HCT116 (cell line): ENCODE measurements around the gene ABCA5.

ENCODE experiments used
- CEBPB ChIP-seq: IDR thresholded peaks from 2 replicates; pipeline ENCODE4 v1.6.1; 2012; ENCODE audit warnings: low read depth
- EZH2phosphoT487 ChIP-seq: fragments of 200-600 bp; IDR thresholded peaks from 2 replicates; pipeline ENCODE4 v1.6.1; 2018; ENCODE audit warnings: antibody characterized with exemption, borderline replicate concordance
- FOSL1 ChIP-seq: IDR thresholded peaks from 2 replicates; pipeline ENCODE4 v1.6.1; 2012; ENCODE audit warnings: low read depth
- JUND ChIP-seq: IDR thresholded peaks from 2 replicates; pipeline ENCODE4 v1.6.1; 2012
- POLR2A ChIP-seq: IDR thresholded peaks from 2 replicates; pipeline ENCODE4 v1.7.0; 2011; ENCODE audit warnings: borderline replicate concordance; ENCODE audit not compliant: insufficient read depth, insufficient read length; ENCODE audit errors: extremely low read depth
- POLR2AphosphoS5 ChIP-seq: IDR thresholded peaks from 2 replicates; pipeline ENCODE4 v1.6.1; 2011; ENCODE audit warnings: mild to moderate bottlenecking, low read depth, low read length, moderate library complexity
- SIN3A ChIP-seq: IDR thresholded peaks from 2 replicates; pipeline ENCODE4 v1.6.1; 2012; ENCODE audit warnings: low read depth
- YY1 ChIP-seq: IDR thresholded peaks from 2 replicates; pipeline ENCODE4 v1.6.1; 2011; ENCODE audit warnings: low read length, low read depth, moderate library complexity, mild to moderate bottlenecking; ENCODE audit not compliant: insufficient replicate concordance; ENCODE audit errors: extremely low read depth
- ZNF274 ChIP-seq: fragments of 200-500 bp; sonication (Bioruptor generic); IDR thresholded peaks from 2 replicates; pipeline ENCODE4 v1.6.1; 2014; ENCODE audit warnings: mild to moderate bottlenecking, low read depth, low read length, inconsistent platforms
- TF ChIP-seq, protein P1 (sequence below), 3 experiments: fragments of 200-600 bp in 1 of 3; sonication (generic) in 1 of 3; IDR thresholded peaks in 2 of 3; conservative IDR thresholded peaks in 1 of 3; 2 replicates each; pipeline ENCODE4 v1.5.1; 2012 to 2017; ENCODE audit warnings: low read depth in 2 of 3, low read length in 2 of 3, antibody characterized with exemption in 1 of 3, borderline replicate concordance in 1 of 3, control low read depth in 1 of 3, mild to moderate bottlenecking in 1 of 3, mixed read lengths in 1 of 3, mixed run types in 1 of 3, moderate library complexity in 1 of 3; ENCODE audit not compliant: insufficient read depth in 1 of 3
- TF ChIP-seq, protein P2 (sequence below): IDR thresholded peaks from 2 replicates; pipeline ENCODE4 v1.6.1; 2012
- TF ChIP-seq, protein P3 (sequence below): IDR thresholded peaks from 2 replicates; pipeline ENCODE4 v1.6.1; 2011; ENCODE audit warnings: mild to moderate bottlenecking, low read length, moderate library complexity; ENCODE audit not compliant: insufficient replicate concordance; ENCODE audit errors: extremely low read depth
- TF ChIP-seq, protein P4 (sequence below): IDR thresholded peaks from 2 replicates; pipeline ENCODE4 v1.6.1; 2012; ENCODE audit warnings: low read depth

DNA sequence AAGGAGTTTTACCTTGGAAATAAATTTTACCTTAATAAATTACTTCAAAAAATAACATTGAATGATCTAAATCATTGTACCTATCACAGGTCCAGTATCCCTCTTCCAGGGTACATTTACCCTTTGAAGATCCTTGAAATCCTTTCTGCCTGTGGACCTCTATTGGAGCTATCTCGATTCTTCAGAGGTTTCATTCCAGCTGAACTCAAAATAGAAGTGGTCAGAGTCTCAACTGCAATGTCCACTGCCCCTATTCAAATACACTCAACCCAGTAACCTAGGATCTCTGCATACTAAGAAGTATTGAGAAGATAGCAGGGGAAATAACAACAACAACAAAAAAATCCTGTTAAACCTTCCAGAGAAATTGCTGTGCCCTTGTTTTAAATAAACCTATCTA, 9.3 kb downstream of the ABCA5 start:
- TF ChIP-seq, protein P1, sequence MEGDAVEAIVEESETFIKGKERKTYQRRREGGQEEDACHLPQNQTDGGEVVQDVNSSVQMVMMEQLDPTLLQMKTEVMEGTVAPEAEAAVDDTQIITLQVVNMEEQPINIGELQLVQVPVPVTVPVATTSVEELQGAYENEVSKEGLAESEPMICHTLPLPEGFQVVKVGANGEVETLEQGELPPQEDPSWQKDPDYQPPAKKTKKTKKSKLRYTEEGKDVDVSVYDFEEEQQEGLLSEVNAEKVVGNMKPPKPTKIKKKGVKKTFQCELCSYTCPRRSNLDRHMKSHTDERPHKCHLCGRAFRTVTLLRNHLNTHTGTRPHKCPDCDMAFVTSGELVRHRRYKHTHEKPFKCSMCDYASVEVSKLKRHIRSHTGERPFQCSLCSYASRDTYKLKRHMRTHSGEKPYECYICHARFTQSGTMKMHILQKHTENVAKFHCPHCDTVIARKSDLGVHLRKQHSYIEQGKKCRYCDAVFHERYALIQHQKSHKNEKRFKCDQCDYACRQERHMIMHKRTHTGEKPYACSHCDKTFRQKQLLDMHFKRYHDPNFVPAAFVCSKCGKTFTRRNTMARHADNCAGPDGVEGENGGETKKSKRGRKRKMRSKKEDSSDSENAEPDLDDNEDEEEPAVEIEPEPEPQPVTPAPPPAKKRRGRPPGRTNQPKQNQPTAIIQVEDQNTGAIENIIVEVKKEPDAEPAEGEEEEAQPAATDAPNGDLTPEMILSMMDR (IDR thresholded peaks at IDR 0.05 in 2 of 3, conservative IDR thresholded peaks at IDR 0.05 in 1 of 3; ENCODE audit: borderline replicate concordance in 1 of 3, insufficient read depth in 1 of 3, low read depth in 2 of 3, low read length in 2 of 3), result no peak
- TF ChIP-seq JUND, result no peak
- TF ChIP-seq, protein P2, sequence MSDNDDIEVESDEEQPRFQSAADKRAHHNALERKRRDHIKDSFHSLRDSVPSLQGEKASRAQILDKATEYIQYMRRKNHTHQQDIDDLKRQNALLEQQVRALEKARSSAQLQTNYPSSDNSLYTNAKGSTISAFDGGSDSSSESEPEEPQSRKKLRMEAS, result no peak
- no peak for TF ChIP-seq FOSL1
- no peak for TF ChIP-seq POLR2AphosphoS5
- no peak for TF ChIP-seq SIN3A
- no peak for TF ChIP-seq EZH2phosphoT487
- no peak for TF ChIP-seq POLR2A
- TF ChIP-seq YY1, result no peak
- TF ChIP-seq, protein P3, sequence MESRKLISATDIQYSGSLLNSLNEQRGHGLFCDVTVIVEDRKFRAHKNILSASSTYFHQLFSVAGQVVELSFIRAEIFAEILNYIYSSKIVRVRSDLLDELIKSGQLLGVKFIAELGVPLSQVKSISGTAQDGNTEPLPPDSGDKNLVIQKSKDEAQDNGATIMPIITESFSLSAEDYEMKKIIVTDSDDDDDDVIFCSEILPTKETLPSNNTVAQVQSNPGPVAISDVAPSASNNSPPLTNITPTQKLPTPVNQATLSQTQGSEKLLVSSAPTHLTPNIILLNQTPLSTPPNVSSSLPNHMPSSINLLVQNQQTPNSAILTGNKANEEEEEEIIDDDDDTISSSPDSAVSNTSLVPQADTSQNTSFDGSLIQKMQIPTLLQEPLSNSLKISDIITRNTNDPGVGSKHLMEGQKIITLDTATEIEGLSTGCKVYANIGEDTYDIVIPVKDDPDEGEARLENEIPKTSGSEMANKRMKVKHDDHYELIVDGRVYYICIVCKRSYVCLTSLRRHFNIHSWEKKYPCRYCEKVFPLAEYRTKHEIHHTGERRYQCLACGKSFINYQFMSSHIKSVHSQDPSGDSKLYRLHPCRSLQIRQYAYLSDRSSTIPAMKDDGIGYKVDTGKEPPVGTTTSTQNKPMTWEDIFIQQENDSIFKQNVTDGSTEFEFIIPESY, result no peak
- TF ChIP-seq, protein P4, sequence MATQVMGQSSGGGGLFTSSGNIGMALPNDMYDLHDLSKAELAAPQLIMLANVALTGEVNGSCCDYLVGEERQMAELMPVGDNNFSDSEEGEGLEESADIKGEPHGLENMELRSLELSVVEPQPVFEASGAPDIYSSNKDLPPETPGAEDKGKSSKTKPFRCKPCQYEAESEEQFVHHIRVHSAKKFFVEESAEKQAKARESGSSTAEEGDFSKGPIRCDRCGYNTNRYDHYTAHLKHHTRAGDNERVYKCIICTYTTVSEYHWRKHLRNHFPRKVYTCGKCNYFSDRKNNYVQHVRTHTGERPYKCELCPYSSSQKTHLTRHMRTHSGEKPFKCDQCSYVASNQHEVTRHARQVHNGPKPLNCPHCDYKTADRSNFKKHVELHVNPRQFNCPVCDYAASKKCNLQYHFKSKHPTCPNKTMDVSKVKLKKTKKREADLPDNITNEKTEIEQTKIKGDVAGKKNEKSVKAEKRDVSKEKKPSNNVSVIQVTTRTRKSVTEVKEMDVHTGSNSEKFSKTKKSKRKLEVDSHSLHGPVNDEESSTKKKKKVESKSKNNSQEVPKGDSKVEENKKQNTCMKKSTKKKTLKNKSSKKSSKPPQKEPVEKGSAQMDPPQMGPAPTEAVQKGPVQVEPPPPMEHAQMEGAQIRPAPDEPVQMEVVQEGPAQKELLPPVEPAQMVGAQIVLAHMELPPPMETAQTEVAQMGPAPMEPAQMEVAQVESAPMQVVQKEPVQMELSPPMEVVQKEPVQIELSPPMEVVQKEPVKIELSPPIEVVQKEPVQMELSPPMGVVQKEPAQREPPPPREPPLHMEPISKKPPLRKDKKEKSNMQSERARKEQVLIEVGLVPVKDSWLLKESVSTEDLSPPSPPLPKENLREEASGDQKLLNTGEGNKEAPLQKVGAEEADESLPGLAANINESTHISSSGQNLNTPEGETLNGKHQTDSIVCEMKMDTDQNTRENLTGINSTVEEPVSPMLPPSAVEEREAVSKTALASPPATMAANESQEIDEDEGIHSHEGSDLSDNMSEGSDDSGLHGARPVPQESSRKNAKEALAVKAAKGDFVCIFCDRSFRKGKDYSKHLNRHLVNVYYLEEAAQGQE, result no peak
- no peak for TF ChIP-seq ZNF274
- TF ChIP-seq CEBPB, result no peak
